ENCODE results near the gene MAPRE2. TPM values are rescaled to one million over a fixed set of nuclear protein-coding genes. Genes with fewer than 3 reads are reported as not detected.
"Not testable (repeated sequence)": the region's sequence is repeated elsewhere in the genome, so short reads cannot be mapped to it uniquely, and the experiment has no call there.

The MAPRE2 gene
- polyA plus RNA-seq, 3 donors from 2014 or later: 134 to 265 (median 224) TPM

DNA sequence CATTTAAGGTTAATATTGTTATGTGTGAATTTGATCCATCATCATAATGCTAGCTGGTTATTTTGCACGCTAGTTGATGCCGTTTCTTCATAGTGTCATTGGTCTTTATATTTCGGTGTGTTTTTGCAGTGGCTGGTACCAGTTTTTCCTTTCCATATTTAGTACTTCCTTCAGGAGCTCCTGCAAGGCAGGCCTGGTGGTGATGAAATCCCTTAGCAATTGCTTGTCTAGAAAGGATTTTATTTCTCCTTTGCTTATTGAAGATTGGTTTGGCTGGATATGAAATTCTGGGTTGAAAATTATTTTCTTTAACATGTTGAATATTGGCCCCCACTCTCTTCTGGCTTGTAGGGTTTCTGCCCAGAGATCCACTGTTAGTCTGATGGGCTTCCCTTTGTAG, 109.0 kb downstream of the MAPRE2 start:
- Mint-ChIP-seq H3K27ac (peak overlapping the region in 2 of 6 donors; percentile 6 to 56), H3K36me3 (peaks cover 3 to 27% (median 4%) of the 10 kb centered on the region in 3 donors), H3K4me1 (peaks cover 25 to 55% of the 10 kb centered on the region in 2 donors)
- DNase-seq; H3K27me3 Mint-ChIP-seq (ENCODE audit: low read depth in 3 of 3); H3K9me3 Mint-ChIP-seq; H3K4me3 Mint-ChIP-seq: not testable (repeated sequence)

DNA sequence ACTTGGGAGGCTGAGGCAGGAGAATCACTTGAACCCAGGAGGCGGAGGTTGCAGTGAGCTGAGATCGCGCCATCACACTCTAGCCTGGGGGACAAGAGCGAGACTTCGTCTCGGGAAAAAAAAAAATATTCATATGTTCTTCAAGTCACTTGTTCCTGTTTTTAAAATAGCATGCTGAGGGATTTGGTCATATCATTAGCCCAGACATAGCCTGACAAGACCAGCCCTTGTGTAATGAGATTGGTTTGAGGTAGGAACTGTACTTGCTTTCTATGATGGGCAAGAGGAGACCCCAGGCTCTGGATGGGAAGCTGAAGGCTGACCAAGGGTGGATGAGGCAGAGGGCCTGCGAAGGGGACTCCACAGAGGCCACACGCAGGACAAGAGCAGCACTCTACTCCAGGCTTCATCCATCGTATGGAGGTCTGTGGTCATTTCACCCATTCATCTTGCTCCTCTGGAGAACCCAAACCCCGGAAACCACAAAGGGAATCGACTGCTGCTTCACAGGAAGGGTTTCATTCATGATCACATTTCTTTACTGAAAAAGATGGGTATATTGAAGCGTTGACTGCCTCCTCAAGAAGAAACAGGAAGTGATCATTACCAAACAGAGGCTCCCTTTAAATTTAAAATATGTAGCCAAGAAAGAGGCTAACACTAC, 112.5 kb downstream of the MAPRE2 start:
- Mint-ChIP-seq H3K4me1 (peaks cover 61 to 74% of the 10 kb centered on the region in 2 donors), H3K36me3 (peaks cover under 1 to 14% (median 4%) of the 10 kb centered on the region in 3 donors), H3K4me3 (peak overlapping the region; percentile 28 to 67 (median 49)), H3K27me3 (ENCODE audit: low read depth in 3 of 3) (peaks cover 0 to 9% (median 0%) of the 10 kb centered on the region in 3 donors), H3K9me3 (no peaks in the 10 kb centered on the region), H3K27ac (peak overlapping the region; percentile 32 to 93 (median 84))
- DNase-seq: no peak

DNA sequence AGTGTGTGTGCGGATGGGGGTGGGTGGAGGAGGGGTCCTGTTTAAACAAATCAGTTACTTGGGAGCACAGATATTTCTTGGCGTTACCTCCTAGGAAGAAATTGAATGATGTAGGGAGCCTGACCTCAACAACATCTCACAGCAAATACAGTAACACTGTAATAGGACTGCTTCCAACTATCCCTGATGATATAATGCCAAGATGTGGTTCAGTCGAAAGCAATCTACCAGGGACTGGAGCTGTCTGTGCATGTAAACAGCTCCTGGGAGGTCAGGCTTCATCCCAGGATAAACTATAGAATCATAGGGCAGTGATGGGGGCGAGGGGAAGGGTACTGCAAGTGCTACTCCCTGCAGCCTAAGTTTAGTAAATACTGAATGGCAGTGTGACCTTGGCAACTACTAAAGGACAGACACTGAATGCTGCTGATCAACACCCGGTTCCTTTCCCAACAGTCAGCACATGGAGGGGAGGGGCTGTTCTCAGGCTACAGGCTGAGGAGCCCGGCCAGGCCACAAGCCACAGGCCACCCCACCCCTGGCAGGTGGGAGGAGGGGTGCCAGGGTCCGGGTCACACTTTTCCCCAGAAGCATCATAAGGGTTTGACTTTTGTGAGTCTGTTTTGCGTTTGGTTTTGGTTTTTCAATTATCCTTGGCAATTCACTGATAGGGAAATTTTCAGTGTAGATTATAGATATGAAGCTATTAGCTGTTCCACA, 114.3 kb downstream of the MAPRE2 start:
- peak overlapping the region; percentile 1 to 89 (median 81) for H3K27ac Mint-ChIP-seq
- DNase-seq: peak; percentile 63 to 67 (median 66)
- H3K27me3 Mint-ChIP-seq (ENCODE audit: low read depth in 3 of 3): peaks cover 0 to 11% (median 0%) of the 10 kb centered on the region in 3 donors
- no peaks in the 10 kb centered on the region for H3K36me3 Mint-ChIP-seq
- H3K4me1 Mint-ChIP-seq: peaks cover 74 to 75% of the 10 kb centered on the region in 2 donors
- no peaks in the 10 kb centered on the region for H3K9me3 Mint-ChIP-seq
- peak overlapping the region; percentile 41 to 78 (median 73) for H3K4me3 Mint-ChIP-seq

DNA sequence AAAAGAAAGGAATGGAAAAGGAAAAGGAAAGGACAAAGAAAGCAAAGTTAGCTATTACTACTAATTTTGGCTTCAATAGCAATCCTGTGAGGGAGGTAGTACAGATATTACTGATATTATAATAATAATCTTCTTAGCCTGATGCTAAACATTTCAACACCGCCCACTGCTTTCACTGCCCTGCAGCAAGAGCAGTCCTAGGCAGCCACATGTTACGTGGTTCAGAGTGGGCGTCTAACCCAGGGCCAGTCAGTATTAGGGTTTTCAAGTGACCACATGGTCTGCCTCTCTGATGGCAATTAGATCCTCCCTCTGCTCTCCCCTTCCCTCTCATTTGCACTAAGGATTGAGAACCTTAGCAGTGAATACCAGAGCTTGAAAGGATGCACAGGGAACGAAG, 116.0 kb downstream of the MAPRE2 start:
- Mint-ChIP-seq H3K36me3 (no peaks in the 10 kb centered on the region), H3K27ac (peak overlapping the region; percentile 58 to 97 (median 91)), H3K4me1 (peaks cover 77 to 84% of the 10 kb centered on the region in 2 donors), H3K27me3 (ENCODE audit: low read depth in 3 of 3) (peaks cover 0 to 11% (median 0%) of the 10 kb centered on the region in 3 donors), H3K4me3 (peak overlapping the region in 4 of 5 donors; percentile 10 to 54 (median 14)), H3K9me3 (no peaks in the 10 kb centered on the region)
- DNase-seq: no peak

DNA sequence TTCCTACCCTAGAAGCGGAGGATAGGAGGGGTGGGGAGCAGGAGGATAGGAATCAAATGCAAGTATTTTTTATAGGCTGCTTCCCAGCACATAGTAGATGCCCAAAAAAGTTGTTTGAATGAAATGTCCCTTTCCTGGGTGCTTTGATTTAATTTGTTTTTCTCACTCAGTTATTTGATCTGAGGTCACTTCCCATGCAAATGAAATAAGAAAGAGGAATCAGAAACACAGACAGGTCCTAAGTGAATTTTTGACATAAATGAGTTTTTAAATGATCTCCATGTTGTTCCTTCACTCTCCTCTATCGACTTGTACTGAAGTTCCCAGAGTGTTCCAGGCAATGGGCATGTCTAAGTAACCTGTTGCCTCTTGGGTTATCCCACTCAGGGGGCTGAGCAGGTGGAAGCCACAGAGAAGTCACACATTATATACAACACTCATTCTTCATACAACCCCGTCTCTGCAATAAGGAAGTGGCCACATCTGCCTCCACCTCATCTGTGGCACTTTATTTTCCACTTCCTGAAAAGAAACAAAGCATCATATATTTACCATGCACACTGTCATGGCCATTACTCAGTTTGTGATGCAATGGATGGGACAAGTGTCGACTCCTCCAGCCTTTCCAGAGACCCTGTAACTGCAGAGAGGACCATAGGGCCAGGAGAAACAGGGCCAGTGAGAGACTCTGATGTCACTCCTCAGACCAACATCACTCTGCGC, 117.7 kb downstream of the MAPRE2 start:
- H3K4me3 Mint-ChIP-seq: peak overlapping the region; percentile 51 to 79 (median 74)
- no peaks in the 10 kb centered on the region for H3K36me3 Mint-ChIP-seq
- no peaks in the 10 kb centered on the region for H3K9me3 Mint-ChIP-seq
- DNase-seq: peak; percentile 62 to 70 (median 67)
- peak overlapping the region; percentile 89 to 97 (median 94) for H3K27ac Mint-ChIP-seq
- peaks cover 0 to 6% (median 3%) of the 10 kb centered on the region in 3 donors for H3K27me3 Mint-ChIP-seq (ENCODE audit: low read depth in 3 of 3)
- peaks cover 64 to 68% of the 10 kb centered on the region in 2 donors for H3K4me1 Mint-ChIP-seq

DNA sequence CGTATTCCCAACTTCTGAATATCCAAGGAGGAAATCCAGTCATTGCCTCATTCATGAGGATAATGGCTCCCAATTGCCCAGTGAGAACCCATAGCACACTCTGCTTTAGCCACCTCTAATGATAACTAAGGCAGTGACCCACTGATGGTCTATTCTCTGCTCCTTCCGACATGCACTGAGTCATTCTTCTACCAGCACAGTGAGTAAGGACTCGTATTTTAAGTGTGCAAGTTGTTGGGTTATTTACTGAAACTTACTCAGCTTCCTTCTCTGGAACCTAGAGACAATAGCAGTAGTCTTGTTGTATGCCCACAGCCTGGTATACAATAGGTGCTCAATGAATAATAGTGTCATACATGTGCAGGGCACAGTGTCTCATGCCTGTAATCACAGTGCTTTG, 118.6 kb downstream of the MAPRE2 start:
- Mint-ChIP-seq H3K4me3 (peak overlapping the region in 4 of 5 donors; percentile 26 to 79 (median 73)), H3K4me1 (peaks cover 55 to 59% of the 10 kb centered on the region in 2 donors), H3K27me3 (ENCODE audit: low read depth in 3 of 3) (peaks cover 0 to 7% (median 6%) of the 10 kb centered on the region in 3 donors)

DNA sequence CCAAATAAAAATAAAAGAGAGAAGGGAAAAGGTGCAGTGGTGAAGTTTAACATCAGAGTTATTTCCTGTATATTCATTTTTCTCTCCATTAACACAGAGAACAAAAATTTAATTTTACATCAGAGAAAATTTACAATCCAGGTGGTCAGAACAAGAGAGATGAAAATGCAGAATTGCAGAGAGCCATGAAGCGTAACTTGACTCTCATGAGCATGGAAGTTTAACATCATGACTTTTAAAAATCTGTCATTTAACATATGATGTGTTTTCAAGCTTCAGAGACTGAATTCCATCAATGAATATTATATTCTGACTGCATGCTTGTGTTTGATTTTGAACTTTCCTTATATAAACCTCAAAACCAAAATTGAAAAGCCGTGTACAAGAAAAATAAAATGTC, 120.3 kb downstream of the MAPRE2 start:
- no peak overlapping the region for H3K4me3 Mint-ChIP-seq
- peak overlapping the region in 2 of 6 donors; percentile 56 to 63 for H3K27ac Mint-ChIP-seq
- H3K27me3 Mint-ChIP-seq (ENCODE audit: low read depth in 3 of 3): peaks cover 0 to 7% (median 3%) of the 10 kb centered on the region in 3 donors
- no peak for DNase-seq
- no peaks in the 10 kb centered on the region for H3K9me3 Mint-ChIP-seq
- peaks cover 39 to 42% of the 10 kb centered on the region in 2 donors for H3K4me1 Mint-ChIP-seq
- H3K36me3 Mint-ChIP-seq: no peaks in the 10 kb centered on the region

More for the DNA sequence above, 118.6 kb downstream of the MAPRE2 start:
- DNase-seq: no peak
- peak overlapping the region; percentile 89 to 97 (median 94) for H3K27ac Mint-ChIP-seq
- H3K9me3 Mint-ChIP-seq: no peaks in the 10 kb centered on the region
- no peaks in the 10 kb centered on the region for H3K36me3 Mint-ChIP-seq

DNA sequence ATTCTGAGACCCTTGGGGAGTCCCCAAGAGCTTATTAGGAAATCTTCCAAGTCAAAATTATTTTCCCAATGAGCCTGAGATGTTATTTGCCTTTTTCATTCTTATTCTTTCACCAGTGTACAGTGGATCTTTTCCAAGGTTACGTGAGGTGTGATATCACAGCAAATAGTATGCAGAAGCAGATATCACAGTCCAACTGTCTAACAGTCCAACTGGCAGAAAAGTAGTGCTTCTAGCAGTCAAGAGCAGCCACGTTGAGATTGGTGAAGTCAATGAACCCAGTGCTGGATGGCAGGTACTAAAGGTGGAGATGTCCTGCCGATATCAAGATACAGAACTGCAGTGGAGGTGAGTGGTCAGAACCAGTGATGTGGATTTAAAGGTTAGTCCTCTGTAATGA, 120.7 kb downstream of the MAPRE2 start:
- Mint-ChIP-seq H3K36me3 (no peaks in the 10 kb centered on the region), H3K4me3 (no peak overlapping the region), H3K9me3 (no peaks in the 10 kb centered on the region), H3K4me1 (peaks cover 34 to 40% of the 10 kb centered on the region in 2 donors), H3K27ac (peak overlapping the region in 2 of 6 donors; percentile 4 to 42), H3K27me3 (ENCODE audit: low read depth in 3 of 3) (peaks cover 0 to 9% (median 3%) of the 10 kb centered on the region in 3 donors)
- DNase-seq: no peak

DNA sequence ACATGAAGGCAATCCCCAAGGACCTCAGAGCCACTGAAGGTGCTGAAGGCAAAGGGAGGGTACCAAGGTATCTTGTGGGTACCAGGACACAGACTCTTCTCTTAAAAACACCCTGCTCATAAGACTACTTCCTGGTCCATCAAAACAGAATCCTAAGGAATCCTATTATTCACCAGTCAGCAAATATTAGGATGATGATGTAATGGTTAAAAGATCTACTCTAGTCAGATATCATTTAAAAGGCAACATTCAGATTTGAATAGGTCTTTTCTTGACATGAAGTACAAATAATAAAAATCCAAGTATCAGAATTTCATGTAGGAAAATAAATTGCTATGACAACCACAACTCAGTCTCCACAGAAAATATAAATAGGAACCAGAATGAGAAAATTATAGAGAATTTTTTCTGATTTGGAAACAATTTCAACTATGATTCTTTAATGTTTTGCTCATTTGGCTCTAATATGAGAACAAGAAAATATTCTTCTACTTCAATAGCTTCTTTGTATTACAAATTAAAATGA, 121.9 kb downstream of the MAPRE2 start:
- Mint-ChIP-seq H3K36me3 (no peaks in the 10 kb centered on the region), H3K27me3 (ENCODE audit: low read depth in 3 of 3) (peaks cover 0 to 10% (median 3%) of the 10 kb centered on the region in 3 donors)

DNA sequence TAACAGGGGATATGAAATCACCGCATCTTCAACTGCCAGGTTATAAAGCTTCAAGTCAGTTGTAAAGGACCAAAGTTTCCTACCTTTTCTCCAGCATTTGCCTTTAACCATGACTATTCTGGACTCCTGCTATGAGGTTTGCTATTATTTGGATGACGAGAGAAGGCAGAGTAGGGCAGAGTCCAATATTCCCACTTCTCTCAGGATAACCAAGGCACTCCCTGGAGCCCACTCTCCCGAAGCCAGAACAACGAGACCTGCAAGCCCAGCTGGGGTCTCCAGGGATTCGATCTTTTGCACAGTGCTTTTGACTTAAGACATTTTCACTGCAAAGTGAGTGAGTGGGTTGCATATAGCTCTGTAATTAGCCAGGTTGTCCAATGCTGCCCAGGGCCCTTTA, 122.5 kb downstream of the MAPRE2 start:
- Mint-ChIP-seq H3K4me3 (no peak overlapping the region), H3K4me1 (peaks cover 17 to 23% of the 10 kb centered on the region in 2 donors), H3K9me3 (no peaks in the 10 kb centered on the region), H3K27ac (no peak overlapping the region), H3K27me3 (ENCODE audit: low read depth in 3 of 3) (peaks cover 0 to 12% (median 3%) of the 10 kb centered on the region in 3 donors), H3K36me3 (no peaks in the 10 kb centered on the region)
- DNase-seq: no peak

More for the DNA sequence above, 121.9 kb downstream of the MAPRE2 start:
- Mint-ChIP-seq H3K4me3 (no peak overlapping the region), H3K9me3 (no peaks in the 10 kb centered on the region), H3K27ac (peak overlapping the region in 1 of 6 donors; percentile 19), H3K4me1 (peaks cover 23 to 30% of the 10 kb centered on the region in 2 donors)
- no peak for DNase-seq

DNA sequence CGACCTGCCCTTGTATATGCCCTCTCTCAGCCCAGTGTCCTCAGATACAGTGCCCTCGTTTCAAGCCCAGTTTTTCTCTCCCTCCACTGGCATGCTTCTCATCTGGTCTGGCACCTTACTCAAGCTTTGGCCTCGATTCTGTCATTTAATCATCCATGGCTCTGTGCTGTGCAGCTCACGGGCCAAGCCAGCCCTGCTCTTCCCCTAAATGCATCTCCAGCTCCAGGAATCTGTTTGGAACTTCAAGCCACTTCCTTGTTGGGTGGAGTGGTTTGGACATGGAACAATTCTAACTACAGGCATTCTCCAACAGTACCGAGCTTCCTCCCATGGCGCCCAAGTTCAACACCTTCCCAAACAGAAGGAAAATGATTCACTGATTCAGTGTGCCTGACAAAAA, 122.9 kb downstream of the MAPRE2 start:
- Mint-ChIP-seq H3K27me3 (ENCODE audit: low read depth in 3 of 3) (peaks cover 0 to 12% (median 1%) of the 10 kb centered on the region in 3 donors), H3K27ac (no peak overlapping the region), H3K9me3 (no peaks in the 10 kb centered on the region), H3K4me1 (peaks cover 12 to 19% of the 10 kb centered on the region in 2 donors), H3K36me3 (no peaks in the 10 kb centered on the region), H3K4me3 (peak overlapping the region in 1 of 5 donors; percentile 51)
- DNase-seq: no peak

DNA sequence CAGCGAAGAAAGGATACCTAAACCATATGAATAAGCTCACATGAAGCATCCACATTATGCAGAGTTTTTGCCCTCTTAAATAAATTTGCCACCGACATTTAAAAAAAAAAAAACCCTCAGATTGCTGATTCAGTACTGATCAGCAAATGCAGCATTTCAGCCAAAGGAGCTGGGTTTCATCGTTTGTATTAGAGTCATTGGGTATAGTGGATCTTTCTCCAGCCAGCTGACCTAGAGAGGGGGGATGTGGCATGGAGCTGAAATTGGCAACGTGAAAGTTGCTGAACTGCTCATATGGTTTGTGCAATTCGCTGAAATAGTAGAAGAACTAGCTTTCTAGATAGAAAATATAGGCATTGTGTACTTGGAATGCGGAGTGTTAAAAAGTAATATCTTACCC, 126.1 kb downstream of the MAPRE2 start:
- no peak for DNase-seq
- Mint-ChIP-seq H3K27me3 (ENCODE audit: low read depth in 3 of 3) (peaks cover 0 to 11% (median 0%) of the 10 kb centered on the region in 3 donors), H3K9me3 (no peaks in the 10 kb centered on the region), H3K36me3 (peaks cover 0 to 5% (median 0%) of the 10 kb centered on the region in 3 donors), H3K4me1 (no peaks in the 10 kb centered on the region), H3K4me3 (no peak overlapping the region), H3K27ac (no peak overlapping the region)

DNA sequence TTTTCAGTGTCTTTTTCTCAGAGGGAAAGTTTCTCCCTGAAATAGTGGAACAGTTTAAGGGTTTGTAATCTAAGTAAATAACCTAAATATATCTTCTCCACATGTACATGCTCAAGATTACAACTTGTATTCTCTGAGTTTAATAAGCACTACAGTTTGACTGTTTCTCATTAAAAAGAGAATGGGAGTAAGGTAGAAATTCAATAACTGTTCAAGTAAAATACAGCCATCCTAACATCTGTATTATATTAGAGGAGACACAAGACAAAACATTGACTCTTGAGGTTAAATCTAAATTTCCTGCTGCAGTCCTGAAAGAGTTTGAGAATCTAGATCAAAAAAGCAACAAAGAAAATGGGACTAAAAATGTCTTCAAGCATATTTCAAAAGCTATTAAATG, 126.6 kb downstream of the MAPRE2 start:
- no peak overlapping the region for H3K4me3 Mint-ChIP-seq
- H3K27me3 Mint-ChIP-seq (ENCODE audit: low read depth in 3 of 3): peaks cover 0 to 10% (median 0%) of the 10 kb centered on the region in 3 donors
- peaks cover 0 to 5% (median 0%) of the 10 kb centered on the region in 3 donors for H3K36me3 Mint-ChIP-seq
- no peak overlapping the region for H3K27ac Mint-ChIP-seq
- no peaks in the 10 kb centered on the region for H3K4me1 Mint-ChIP-seq
- no peak for DNase-seq
- H3K9me3 Mint-ChIP-seq: no peaks in the 10 kb centered on the region

Data from immature natural killer cell (primary cell).